Heart right ventricle (tissue), 16 donors: ENCODE data around the gene TSPAN9. TPM values are rescaled to one million over a fixed set of nuclear protein-coding genes. Genes with fewer than 3 reads are reported as not detected.
A peak's percentile ranks its signal among the peaks of the same experiment; 100 is the strongest.

Source experiments
- ATAC-seq, 8 donors: fragments of 200-7000 bp; cut with Tn5 transposase; one replicate each; pipeline ENCODE4 v1.9.1; 2020; ENCODE audit warnings: mild to moderate bottlenecking in 8 of 8, moderate library complexity in 8 of 8, moderate number of reproducible peaks in 1 of 8
- DNase-seq, 2 donors: peaks; one replicate each; pipeline ENCODE4 v3.0.0-alpha.2; 2020
- H3K27ac ChIP-seq, 10 donors: fragments of 200-600 bp; sonication (generic) in 2 of 10; one replicate each; pipeline versions ENCODE4 v1.5.0 to v1.8.0; 2020 to 2022; ENCODE audit warnings: mild to moderate bottlenecking in 3 of 10
- H3K27me3 ChIP-seq, 7 donors: fragments of 200-600 bp; one replicate each; pipeline ENCODE4 v1.8.0; 2021 to 2022; ENCODE audit warnings: mild to moderate bottlenecking in 2 of 7
- H3K36me3 ChIP-seq, 9 donors: fragments of 200-600 bp; sonication (generic) in 1 of 9; one replicate each; pipeline versions ENCODE4 v1.5.0 to v1.8.0; 2020 to 2022; ENCODE audit warnings: mild to moderate bottlenecking in 2 of 9
- H3K4me1 ChIP-seq, 9 donors: fragments of 200-600 bp; sonication (generic) in 1 of 9; one replicate each; pipeline versions ENCODE4 v1.5.0 to v1.8.0; 2020 to 2022; ENCODE audit warnings: mild to moderate bottlenecking in 4 of 9
- H3K4me3 ChIP-seq, 10 donors: fragments of 200-600 bp; sonication (generic) in 2 of 10; one replicate each; pipeline versions ENCODE4 v1.5.0 to v1.8.0; 2020 to 2022; ENCODE audit warnings: mild to moderate bottlenecking in 7 of 10, moderate library complexity in 2 of 10
- H3K9me3 ChIP-seq, 11 donors: fragments of 200-600 bp in 10 of 11; sonication (generic) in 2 of 11; one replicate each; pipeline versions ENCODE4 v1.5.0 to v1.8.0; 2013 to 2022; ENCODE audit warnings: mild to moderate bottlenecking in 2 of 11, control low read depth in 1 of 11, moderate library complexity in 1 of 11
- CTCF ChIP-seq, 9 donors: fragments of 200-600 bp; sonication (generic) in 2 of 9; IDR thresholded peaks; one replicate each; pipeline versions ENCODE4 v1.5.0 to v1.8.0; 2021 to 2022; ENCODE audit warnings: antibody characterized with exemption in 9 of 9, mild to moderate bottlenecking in 5 of 9, moderate library complexity in 1 of 9
- WGBS, 2 donors: extraction: QIAGEN DNeasy Blood & Tissue Kit; methylation state at CpG; one replicate each; pipeline ENCODE4 v1.1.7; 2013; ENCODE audit warnings: inconsistent platforms in 1 of 2; 5-methylcytosine and 5-hydroxymethylcytosine counted together
- intact Hi-C, 10 donors: fragments of 100-400 bp; cut with DNase I; formaldehyde crosslinking; loops; one replicate each; pipeline versions ENCODE4 v1.11.1 to v1.14.2; 2022
- polyA plus RNA-seq, 2 donors: library from polyadenylated mRNA; stranded (reverse); fragments of 200-250 nt; gene quantifications; one replicate each; pipeline ENCODE4 v1.2.3, GENCODE V29; 2013
- total RNA-seq, 10 donors: library from RNA; stranded (reverse); fragmentation: NEBNext Ultra II Directional in 3 of 10; extraction: Animal tissue kit (Norgen Biotek cat#: 25700) in 3 of 10; gene quantifications; one replicate each; pipeline versions ENCODE4 v1.2.1 to v1.2.4, GENCODE V29; 2021 to 2023
- donor health status: Arrhythmogenic right ventricular cardiomyopathy.
- donor health status: ischemic (EF 13 %, LVEDD 7.1; RV severe dilation, severe dysfunction).
- donor health status: healthy with polysubstance abuse.
- donor health status: DM: no; HTN: yes; CAD: no.
- donor health status: DM: no; HTN: no; CAD: no.
- donor health status: ischemic (EF 25% LVEDD 6.9; RV normal size, moderate dysfunction).
- donor health status: ischemic (EF 25% LVEDD 5.7; RV mildly dilated, moderate dysfunction).
- donor health status: healthy.
- donor health status: DM: yes; HTN: yes; CAD: no.
- donor health status: Ischemic cardiomyopathy.
- donor health status: ischemic (EF 35%, LVEDD 5.7; RV mildly dilated, moderate dysfunction).
- donor health status: nonischemic (EF 11% LVEDD 7.7; RV severe dilation, severe dysfunction).
- donor health status: DM: yes; HTN: yes; CAD: no.
- donor health status: PGD.
- donor health status: ischemic (EF 29% LVEDD 5.4; RV normal size, mild dysfunction).
- donor health status: nonischemic (EF 23%, LVEDD 6.1; RV moderate dilation, normal function).

The TSPAN9 gene
- total and polyA plus RNA-seq, 12 donors, result 63.0 to 401 (median 251) TPM

DNA sequence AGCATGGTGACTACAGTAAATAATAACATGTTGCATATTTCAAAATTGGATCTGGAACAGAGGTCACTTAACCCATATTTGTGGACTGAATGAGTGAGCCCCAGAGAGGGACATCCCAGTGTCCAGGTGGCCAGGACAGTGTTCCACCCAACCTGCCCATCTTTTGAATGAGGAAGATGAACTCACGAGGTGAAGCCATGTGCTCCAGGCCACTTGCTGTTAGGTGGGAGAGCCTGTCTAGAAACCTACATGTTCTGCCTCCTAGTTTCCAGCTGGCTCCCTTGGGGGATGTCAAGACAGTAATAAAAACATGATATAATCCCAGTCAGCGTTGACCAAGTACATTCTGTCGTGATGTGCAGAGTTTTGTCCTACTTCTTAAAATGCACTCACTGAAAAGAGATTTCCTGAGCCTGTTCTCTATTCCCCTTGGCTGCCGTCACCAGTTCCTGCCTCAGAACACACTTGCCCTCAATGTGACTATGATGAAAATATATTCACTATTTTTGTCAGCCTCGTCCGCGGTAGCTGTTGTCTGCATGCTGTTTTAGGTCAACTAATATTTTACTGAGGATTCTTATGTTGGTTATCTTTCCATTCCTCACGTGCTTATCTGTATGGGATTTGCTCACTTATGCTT lies 25.7 kb downstream of the TSPAN9 start:
- Histone ChIP-seq H3K4me1 (peaks cover 35 to 96% (median 86%) of the 10 kb centered on the region in 9 donors), H3K27ac (peak overlapping the region in 7 of 10 donors; percentile 26 to 90 (median 40)), H3K9me3 (peaks cover 0 to 9% (median 0%) of the 10 kb centered on the region in 11 donors), H3K27me3 (no peaks in the 10 kb centered on the region), H3K36me3 (no peaks in the 10 kb centered on the region), H3K4me3 (no peak overlapping the region)
- ATAC-seq (peak in 5 of 8 donors; percentile 6 to 58 (median 31)), DNase-seq (no peak)
- no peak for TF ChIP-seq CTCF (IDR thresholded peaks at IDR 0.05)
- intact Hi-C loops, result no loop called here
- WGBS, 2 donors, result 24 to 31% methylated on average over 8 of the region's 8 CpGs

- Histone ChIP-seq H3K4me1 (peaks cover 33 to 92% (median 81%) of the 10 kb centered on the region in 9 donors), H3K36me3 (peaks cover 0 to 7% (median 0%) of the 10 kb centered on the region in 9 donors), H3K9me3 (peaks cover 0 to 8% (median 0%) of the 10 kb centered on the region in 11 donors), H3K27ac (peak overlapping the region in 5 of 10 donors; percentile 28 to 90 (median 43)), H3K27me3 (no peaks in the 10 kb centered on the region), H3K4me3 (no peak overlapping the region)
- TF ChIP-seq CTCF (IDR thresholded peaks at IDR 0.05), result no peak
- no peak for DNase-seq
- ATAC-seq, result no peak
- WGBS, 2 donors, result 92 to 93% methylated on average over 7 of the region's 7 CpGs
- intact Hi-C loops, result no loop called here
Measured at GRCh38 chr12:3103806-3104205, 26.6 kb downstream of the TSPAN9 start.

GRCh38 chr12:3105690-3106479 lies 28.7 kb downstream of the TSPAN9 start:
- WGBS, 2 donors, result 91 to 95% methylated on average over 29 of the region's 29 CpGs

More at GRCh38 chr12:3105690-3106479, 28.7 kb downstream of the TSPAN9 start:
- DNase-seq, result no peak
- ATAC-seq, result peak in 1 of 8 donors; percentile 52
- Histone ChIP-seq H3K36me3 (peaks cover 0 to 11% (median 0%) of the 10 kb centered on the region in 9 donors), H3K4me3 (no peak overlapping the region), H3K9me3 (no peaks in the 10 kb centered on the region), H3K27me3 (no peaks in the 10 kb centered on the region), H3K27ac (peak overlapping the region in 2 of 10 donors; percentile 13 to 44), H3K4me1 (peaks cover 33 to 92% (median 70%) of the 10 kb centered on the region in 9 donors)
- no peak for TF ChIP-seq CTCF (IDR thresholded peaks at IDR 0.05)
- intact Hi-C loops, result no loop called here
